ENCODE data around the gene GNB4.

GNB4 gene

DNA sequence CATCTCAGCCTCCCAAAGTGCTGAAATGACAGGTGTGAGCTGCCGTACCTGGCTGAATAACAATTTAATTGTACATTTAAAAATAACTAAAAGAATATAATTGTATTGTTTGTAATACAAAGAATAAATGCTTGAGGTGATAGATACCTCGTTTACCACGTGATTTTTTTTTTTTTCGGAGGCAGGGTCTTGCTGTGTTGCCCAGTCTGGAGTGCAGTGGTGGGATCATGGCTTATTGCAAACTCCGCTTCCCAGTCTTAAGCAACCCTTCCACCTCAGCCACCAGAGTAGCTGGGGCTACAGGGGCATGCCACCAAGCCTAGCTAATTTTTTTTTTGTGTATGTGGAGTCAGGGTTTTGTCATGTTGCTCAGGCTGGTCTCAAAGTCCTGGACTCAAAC lies 87.9 kb downstream of the GNB4 start:
- no peak for TF ChIP-seq CTCF (IDR thresholded peaks at IDR 0.05; ENCODE audit: poor library complexity, severe bottlenecking)

GRCh38 chr3:179355996-179356395 lies 95.3 kb downstream of the GNB4 start:
- no peaks in the 10 kb centered on the region for H3K27me3 ChIP-seq (ENCODE audit: insufficient read depth, poor library complexity, severe bottlenecking)
- H3K4me3 ChIP-seq (ENCODE audit: severe bottlenecking), result no peak overlapping the region
- no peaks in the 10 kb centered on the region for H3K4me1 ChIP-seq (ENCODE audit: insufficient read depth, poor library complexity, severe bottlenecking)
- peaks cover 81% of the 10 kb centered on the region for H3K36me3 ChIP-seq (ENCODE audit: low read depth)
- no peak for ATAC-seq (ENCODE audit: low read depth)
- peaks cover 2% of the 10 kb centered on the region for H3K9me3 ChIP-seq (ENCODE audit: severe bottlenecking)
- no peak overlapping the region for H3K27ac ChIP-seq (ENCODE audit: poor library complexity, severe bottlenecking)
- no peak for DNase-seq (ENCODE audit: low spot score)
- TF ChIP-seq CTCF (IDR thresholded peaks at IDR 0.05; ENCODE audit: poor library complexity, severe bottlenecking), result no peak

More for the DNA sequence above, 87.9 kb downstream of the GNB4 start:
- no peak overlapping the region for H3K27ac ChIP-seq (ENCODE audit: poor library complexity, severe bottlenecking)
- H3K4me1 ChIP-seq (ENCODE audit: insufficient read depth, poor library complexity, severe bottlenecking), result no peaks in the 10 kb centered on the region
- no peaks in the 10 kb centered on the region for H3K27me3 ChIP-seq (ENCODE audit: insufficient read depth, poor library complexity, severe bottlenecking)
- no peaks in the 10 kb centered on the region for H3K9me3 ChIP-seq (ENCODE audit: severe bottlenecking)
- DNase-seq (ENCODE audit: low spot score) (no peak), ATAC-seq (ENCODE audit: low read depth) (no peak)
- no peak overlapping the region for H3K4me3 ChIP-seq (ENCODE audit: severe bottlenecking)
- H3K36me3 ChIP-seq (ENCODE audit: low read depth), result peaks cover 88% of the 10 kb centered on the region

DNA sequence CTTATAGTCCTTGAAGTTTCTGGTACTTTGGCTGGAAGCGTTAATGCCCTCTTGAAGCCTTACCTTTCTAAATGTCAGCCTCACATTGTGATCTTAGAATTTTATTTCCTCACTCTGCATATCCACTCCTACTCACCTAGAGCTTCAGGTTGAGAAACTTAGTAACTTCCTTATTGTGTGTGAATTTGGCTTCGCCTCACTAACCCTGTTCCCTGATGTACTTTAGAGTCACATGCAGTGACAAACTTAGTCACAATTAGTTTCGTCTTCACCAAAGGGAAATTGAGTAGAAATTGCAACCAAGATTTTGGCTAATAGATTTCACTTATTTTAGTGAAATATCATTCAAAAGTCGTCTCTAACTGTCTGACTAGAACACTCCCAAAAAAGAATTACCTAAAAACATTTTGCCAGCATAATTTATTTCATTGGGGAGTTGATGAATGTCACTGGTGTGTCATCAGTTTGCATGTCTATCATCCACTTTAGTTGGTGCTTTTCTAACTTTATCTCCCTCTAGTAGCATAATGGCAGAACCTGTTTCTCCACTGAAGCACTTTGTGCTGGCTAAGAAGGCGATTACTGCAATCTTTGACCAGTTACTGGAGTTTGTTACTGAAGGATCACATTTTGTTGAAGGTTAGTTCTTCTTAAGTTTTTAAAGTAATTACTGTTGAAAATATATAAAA lies 102.8 kb downstream of the GNB4 start:
- no peak for TF ChIP-seq CTCF (IDR thresholded peaks at IDR 0.05; ENCODE audit: poor library complexity, severe bottlenecking)
- no peak for DNase-seq (ENCODE audit: low spot score)
- no peak overlapping the region for H3K27ac ChIP-seq (ENCODE audit: poor library complexity, severe bottlenecking)
- H3K4me1 ChIP-seq (ENCODE audit: insufficient read depth, poor library complexity, severe bottlenecking), result peaks cover 12% of the 10 kb centered on the region
- no peak; the same call in 2 of the 3 replicates for ATAC-seq (ENCODE audit: low read depth)
- H3K4me3 ChIP-seq (ENCODE audit: severe bottlenecking), result peak overlapping the region; percentile 84
- H3K36me3 ChIP-seq (ENCODE audit: low read depth), result peaks cover 42% of the 10 kb centered on the region
- H3K27me3 ChIP-seq (ENCODE audit: insufficient read depth, poor library complexity, severe bottlenecking), result no peaks in the 10 kb centered on the region
- no peaks in the 10 kb centered on the region for H3K9me3 ChIP-seq (ENCODE audit: severe bottlenecking)

DNA sequence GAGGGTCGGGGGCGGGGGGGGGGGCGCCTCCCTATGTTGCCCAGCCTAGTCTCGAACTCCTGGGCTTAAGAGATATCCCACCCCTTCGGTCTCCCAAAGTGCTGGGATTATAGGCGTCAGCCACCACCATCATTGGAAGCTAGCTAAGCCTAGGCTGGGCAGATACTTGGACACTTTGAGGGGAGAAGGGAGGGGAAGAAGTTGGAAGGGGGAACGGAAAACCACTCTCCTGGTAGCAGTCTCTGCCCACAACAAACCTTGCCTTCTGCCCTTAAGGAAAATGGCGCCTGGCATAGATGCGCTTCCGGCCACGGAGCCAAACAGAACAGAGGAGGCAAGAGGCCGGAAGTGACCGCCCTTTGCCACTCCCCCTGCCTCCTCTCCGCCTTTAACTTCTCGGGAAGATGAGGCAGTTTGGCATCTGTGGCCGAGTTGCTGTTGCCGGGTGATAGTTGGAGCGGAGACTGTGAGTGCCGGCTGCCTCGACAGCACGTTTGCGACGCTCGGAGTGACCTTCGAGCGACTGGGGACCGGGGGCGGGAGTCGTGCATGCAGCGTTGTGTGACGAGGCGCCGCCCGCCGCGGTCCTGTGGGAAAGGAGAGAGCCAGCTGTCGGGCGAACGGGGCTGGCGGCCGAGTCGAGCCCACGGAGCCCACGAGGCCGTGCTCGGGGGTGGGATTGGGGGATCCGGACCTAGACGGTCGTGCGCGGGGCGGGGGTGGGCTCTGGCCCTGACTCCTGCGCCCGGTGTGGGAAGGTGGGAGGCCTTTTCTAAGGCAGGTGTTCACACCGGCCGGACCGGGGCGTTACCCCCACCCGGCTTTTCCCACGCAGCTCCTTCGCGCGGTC lies 103.7 kb downstream of the GNB4 start, which contains the start of gene MFN1:
Gene MFN1 (plus strand): TSS at position 365 of the 850 bp plus-strand sequence. CDS start 1,143 bp downstream, outside the sequence.
- TF ChIP-seq CTCF (IDR thresholded peaks at IDR 0.05; ENCODE audit: poor library complexity, severe bottlenecking), result no peak
- H3K27me3 ChIP-seq (ENCODE audit: insufficient read depth, poor library complexity, severe bottlenecking), result no peaks in the 10 kb centered on the region
- peaks cover 38% of the 10 kb centered on the region for H3K36me3 ChIP-seq (ENCODE audit: low read depth)
- peak; percentile 99 for ATAC-seq (ENCODE audit: low read depth)
- DNase-seq (ENCODE audit: low spot score), result peak; percentile 86
- peak within 1 kb of the TSS; percentile 84 for H3K4me3 ChIP-seq (ENCODE audit: severe bottlenecking)
- peaks cover 12% of the 10 kb centered on the region for H3K4me1 ChIP-seq (ENCODE audit: insufficient read depth, poor library complexity, severe bottlenecking)
- H3K9me3 ChIP-seq (ENCODE audit: severe bottlenecking), result no peaks in the 10 kb centered on the region
- peak within 1 kb of the TSS; percentile 7 for H3K27ac ChIP-seq (ENCODE audit: poor library complexity, severe bottlenecking)

All from RWPE2 (cell line).